Calu3 (cell line): Measurements from ENCODE around the gene TF. TPM values are rescaled to one million over a fixed set of nuclear protein-coding genes. Genes with fewer than 3 reads are reported as not detected.

Source experiments
- Bru-seq: library from RNA; stranded (reverse); fragments of 400-500 nt; gene quantifications from one replicate; lab custom pipeline; 2021; lab: Mats Ljungman, UMichigan
- BruChase-seq, 2 experiments: library from RNA; stranded (reverse); fragments of 400-500 nt; gene quantifications; one replicate each; lab custom pipeline; 2021; lab: Mats Ljungman, UMichigan
- BruUV-seq: library from RNA; stranded (reverse); fragments of 400-500 nt; replicated peaks from 2 replicates; lab custom pipeline; 2021; lab: Mats Ljungman, UMichigan
- CTCF ChIA-PET: fragments of 300-600 bp; sonication (Branson Sonifier 250); formaldehyde crosslinking; loops from one replicate; lab custom pipeline; 2022; ENCODE audit warnings: antibody characterized with exemption; lab: Charles Lee
- DNase-seq: peaks from one replicate; pipeline ENCODE4 v3.0.0; 2022
- H3K27ac Mint-ChIP-seq: one replicate; pipeline ENCODE4 v1.8.0; 2022; ENCODE audit warnings: mixed read lengths; ENCODE audit not compliant: unreplicated experiment
- H3K27me3 Mint-ChIP-seq: one replicate; pipeline ENCODE4 v1.8.0; 2022; ENCODE audit warnings: mixed read lengths; ENCODE audit not compliant: unreplicated experiment
- H3K36me3 Mint-ChIP-seq: one replicate; pipeline ENCODE4 v1.8.0; 2022; ENCODE audit warnings: mild to moderate bottlenecking, moderate library complexity, mixed read lengths; ENCODE audit not compliant: insufficient read depth, unreplicated experiment
- H3K4me1 Mint-ChIP-seq: one replicate; pipeline ENCODE4 v1.8.0; 2022; ENCODE audit warnings: mild to moderate bottlenecking, low read depth, mixed read lengths; ENCODE audit not compliant: unreplicated experiment
- H3K4me3 Mint-ChIP-seq: one replicate; pipeline ENCODE4 v1.8.0; 2022; ENCODE audit warnings: mild to moderate bottlenecking, low read depth, moderate library complexity, mixed read lengths; ENCODE audit not compliant: unreplicated experiment
- H3K9me3 Mint-ChIP-seq: one replicate; pipeline ENCODE4 v1.8.0; 2022; ENCODE audit warnings: low read depth, mixed read lengths; ENCODE audit not compliant: unreplicated experiment
- CTCF ChIP-seq: fragments of 200-600 bp; IDR thresholded peaks from one replicate; pipeline ENCODE4 v1.8.0; 2022; ENCODE audit warnings: antibody characterized with exemption; ENCODE audit not compliant: unreplicated experiment
- intact Hi-C: fragments of 100-400 bp; cut with micrococcal nuclease; formaldehyde crosslinking; loops from one replicate; pipeline ENCODE4 v1.10.0; 2022; ENCODE audit not compliant: unreplicated experiment
- long read RNA-seq: library from polyadenylated mRNA; stranded (forward); transcript quantifications from one replicate; pipeline ENCODE4 v2.0.0, GENCODE V29; 2022
- total RNA-seq: library from RNA; stranded (reverse); gene quantifications from 2 replicates; pipeline ENCODE4 v1.2.3, GENCODE V29; 2022

The TF gene
- total RNA-seq (1.1 TPM in 2 replicates), Bru-seq, nascent RNA (percentile 9 among the genes with signal in this experiment), BruChase-seq, experiment 1, labeled RNA remaining after a 6-hour chase (percentile 17 among the genes with signal in this experiment), BruChase-seq, experiment 2, labeled RNA remaining after a 2-hour chase (percentile 9 among the genes with signal in this experiment)
- long read RNA-seq: 0 reads

DNA sequence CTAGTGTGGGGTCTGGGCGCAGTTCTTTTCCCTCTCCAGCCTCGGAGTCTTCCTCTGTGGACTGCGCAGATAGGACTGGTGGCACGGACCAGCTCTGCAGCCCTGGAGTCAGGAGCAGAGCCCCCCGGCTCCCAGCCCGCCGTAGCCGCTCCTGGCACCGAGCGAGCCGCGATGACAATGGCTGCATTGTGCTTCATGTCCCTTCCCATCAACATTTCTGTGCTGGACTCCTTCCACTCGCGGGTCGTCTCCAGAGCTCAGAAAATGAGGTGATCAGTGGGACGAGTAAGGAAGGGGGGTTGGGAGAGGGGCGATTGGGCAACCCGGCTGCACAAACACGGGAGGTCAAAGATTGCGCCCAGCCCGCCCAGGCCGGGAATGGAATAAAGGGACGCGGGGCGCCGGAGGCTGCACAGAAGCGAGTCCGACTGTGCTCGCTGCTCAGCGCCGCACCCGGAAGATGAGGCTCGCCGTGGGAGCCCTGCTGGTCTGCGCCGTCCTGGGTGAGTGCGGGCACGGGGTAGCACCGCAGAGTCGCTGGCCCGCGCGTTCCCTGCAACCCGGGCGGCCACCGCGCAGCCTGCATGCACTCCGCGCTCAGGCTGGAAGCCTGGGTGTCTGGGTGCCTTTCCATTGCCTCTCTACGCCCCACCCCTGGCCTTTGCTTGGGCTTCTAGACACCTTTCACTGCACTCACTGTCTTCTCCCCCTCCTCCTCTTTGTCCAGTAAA lies at the start of gene TF:
TF (plus strand) TSS at position 413 of the 731 bp plus-strand sequence; CDS start at position 461, 48 bp downstream.
- Mint-ChIP-seq H3K36me3 (no peaks in the 10 kb centered on the region), H3K4me3 (peak within 1 kb of the TSS; percentile 53), H3K9me3 (no peaks in the 10 kb centered on the region), H3K27me3 (peaks cover 81% of the 10 kb centered on the region), H3K4me1 (peaks cover 9% of the 10 kb centered on the region), H3K27ac (no peak within 1 kb of the TSS)
- intact Hi-C loops: no loop called here
- CTCF ChIA-PET: interaction anchor here (1.4 kb wide), 1 partner anchor 9 kb away, joined by 3 read pairs; no protein-coding TSS in a partner anchor
- TF ChIP-seq CTCF: no peak
- no TSS peak for BruUV-seq
- peak; percentile 45 for DNase-seq

- peaks cover 47% of the 10 kb centered on the region for H3K27me3 Mint-ChIP-seq
- H3K27ac Mint-ChIP-seq: no peak overlapping the region
- H3K4me1 Mint-ChIP-seq: no peaks in the 10 kb centered on the region
- no peak for TF ChIP-seq CTCF
- H3K36me3 Mint-ChIP-seq: no peaks in the 10 kb centered on the region
- H3K9me3 Mint-ChIP-seq: no peaks in the 10 kb centered on the region
- CTCF ChIA-PET: no interaction called here
- intact Hi-C loops: no loop called here
- H3K4me3 Mint-ChIP-seq: no peak overlapping the region
- BruUV-seq: no TSS peak
- no peak for DNase-seq
Measured at GRCh38 chr3:133697960-133698359, 48.2 kb upstream of the TF start.

- intact Hi-C loops: no loop called here
- peaks cover 55% of the 10 kb centered on the region for H3K27me3 Mint-ChIP-seq
- no peaks in the 10 kb centered on the region for H3K9me3 Mint-ChIP-seq
- no peak overlapping the region for H3K27ac Mint-ChIP-seq
- H3K4me3 Mint-ChIP-seq: no peak overlapping the region
- no TSS peak for BruUV-seq
- DNase-seq: no peak
- CTCF ChIA-PET: no interaction called here
- H3K4me1 Mint-ChIP-seq: no peaks in the 10 kb centered on the region
- no peak for TF ChIP-seq CTCF
- no peaks in the 10 kb centered on the region for H3K36me3 Mint-ChIP-seq
Measured at GRCh38 chr3:133699467-133699866, 46.7 kb upstream of the TF start.

GRCh38 chr3:133699903-133700302 lies 46.3 kb upstream of the TF start:
- H3K9me3 Mint-ChIP-seq: no peaks in the 10 kb centered on the region
- CTCF ChIA-PET: interaction anchor here (0.9 to 1.6 kb wide), 2 partner anchors 8 to 10 kb away, joined by 3 read pairs; no protein-coding TSS in a partner anchor
- H3K36me3 Mint-ChIP-seq: no peaks in the 10 kb centered on the region
- H3K27ac Mint-ChIP-seq: no peak overlapping the region
- intact Hi-C loops: no loop called here
- BruUV-seq: no TSS peak
- no peak overlapping the region for H3K4me3 Mint-ChIP-seq
- TF ChIP-seq CTCF: no peak
- H3K27me3 Mint-ChIP-seq: peaks cover 60% of the 10 kb centered on the region
- no peaks in the 10 kb centered on the region for H3K4me1 Mint-ChIP-seq
- DNase-seq: no peak
